Middle frontal gyrus (tissue), 1 donor: ENCODE measurements around the gene RAB3GAP1.
"Not testable (repeated sequence)": the region's sequence is repeated elsewhere in the genome, so short reads cannot be mapped to it uniquely, and the experiment has no call there.

Source experiments
- DNase-seq: peaks from one replicate; pipeline ENCODE4 v3.0.0-alpha.2; 2015; ENCODE audit warnings: low spot score; ENCODE audit errors: extremely low spot score

RAB3GAP1 gene

DNA sequence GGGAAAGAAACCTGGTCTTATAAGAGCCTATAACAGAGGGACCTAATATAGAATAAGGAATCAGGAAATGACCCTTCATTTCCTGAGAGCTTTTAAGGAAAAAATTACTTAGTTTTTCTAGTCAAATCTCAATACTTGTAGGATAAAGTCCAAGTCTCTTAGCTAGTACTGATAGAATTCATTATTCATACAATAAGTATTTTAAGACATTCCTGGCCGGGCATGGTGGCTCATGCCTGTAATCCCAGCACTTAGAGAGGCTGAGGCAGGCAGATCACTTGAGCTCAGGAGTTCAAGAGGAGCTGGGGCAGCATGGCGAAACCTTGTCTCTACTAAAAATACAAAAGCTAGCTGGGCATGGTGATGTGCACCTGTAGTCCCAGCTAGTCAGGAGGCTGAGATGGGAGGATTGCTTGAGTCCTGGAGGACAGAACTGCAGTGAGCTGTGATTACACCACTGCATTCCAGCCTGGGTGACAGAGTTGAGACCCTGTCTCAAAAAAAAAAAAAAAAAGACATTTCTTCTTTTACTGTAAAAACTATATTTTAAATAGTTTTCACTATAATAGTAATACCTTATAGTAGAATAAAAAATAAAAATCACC lies 3.2 kb downstream of the RAB3GAP1 start:
- no peak for DNase-seq

DNA sequence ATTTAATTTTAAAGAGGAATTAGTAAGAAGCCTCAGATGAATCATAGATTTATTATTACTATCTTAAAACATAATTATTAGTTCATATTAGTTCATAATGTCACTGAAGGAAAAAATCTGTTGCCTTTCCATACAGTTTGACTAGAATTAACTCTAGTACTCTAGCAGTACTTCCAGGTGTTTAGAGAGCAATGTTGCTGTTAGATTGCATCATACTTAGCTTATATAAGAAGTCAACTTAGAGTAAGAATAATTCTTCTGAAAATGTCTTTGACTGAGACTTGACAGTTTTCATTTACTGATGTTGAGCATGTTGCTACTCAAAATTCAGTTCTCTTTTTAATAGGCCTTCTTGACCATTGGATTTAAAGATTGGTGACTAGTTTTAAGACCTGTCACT lies 4.7 kb downstream of the RAB3GAP1 start:
- no peak for DNase-seq

- no peak for DNase-seq
Observed at GRCh38 chr2:135059577-135059976, 7.5 kb downstream of the RAB3GAP1 start.

DNA sequence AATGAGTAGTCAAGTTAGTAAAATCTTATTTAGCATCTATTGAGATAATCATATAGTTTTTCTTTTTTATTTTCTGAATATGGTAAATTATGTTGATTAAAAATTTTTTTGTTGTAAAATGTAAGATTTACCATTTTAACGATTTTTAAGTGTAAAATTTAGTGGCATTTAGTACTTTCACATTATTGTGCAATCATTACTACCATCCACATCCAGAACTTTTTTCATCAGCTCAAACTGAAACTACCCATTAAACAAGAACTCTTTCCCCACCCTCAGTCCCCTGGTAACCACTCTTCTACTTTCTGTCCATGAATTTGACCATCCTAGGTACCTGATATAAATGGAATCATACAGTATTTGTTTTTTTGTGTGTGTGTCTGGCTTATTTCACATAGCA lies 11.1 kb downstream of the RAB3GAP1 start:
- DNase-seq: no peak

- DNase-seq: no peak
Observed at GRCh38 chr2:135064149-135064548, 12.1 kb downstream of the RAB3GAP1 start.

- DNase-seq: no peak
Observed at GRCh38 chr2:135066710-135067109, 14.6 kb downstream of the RAB3GAP1 start.

DNA sequence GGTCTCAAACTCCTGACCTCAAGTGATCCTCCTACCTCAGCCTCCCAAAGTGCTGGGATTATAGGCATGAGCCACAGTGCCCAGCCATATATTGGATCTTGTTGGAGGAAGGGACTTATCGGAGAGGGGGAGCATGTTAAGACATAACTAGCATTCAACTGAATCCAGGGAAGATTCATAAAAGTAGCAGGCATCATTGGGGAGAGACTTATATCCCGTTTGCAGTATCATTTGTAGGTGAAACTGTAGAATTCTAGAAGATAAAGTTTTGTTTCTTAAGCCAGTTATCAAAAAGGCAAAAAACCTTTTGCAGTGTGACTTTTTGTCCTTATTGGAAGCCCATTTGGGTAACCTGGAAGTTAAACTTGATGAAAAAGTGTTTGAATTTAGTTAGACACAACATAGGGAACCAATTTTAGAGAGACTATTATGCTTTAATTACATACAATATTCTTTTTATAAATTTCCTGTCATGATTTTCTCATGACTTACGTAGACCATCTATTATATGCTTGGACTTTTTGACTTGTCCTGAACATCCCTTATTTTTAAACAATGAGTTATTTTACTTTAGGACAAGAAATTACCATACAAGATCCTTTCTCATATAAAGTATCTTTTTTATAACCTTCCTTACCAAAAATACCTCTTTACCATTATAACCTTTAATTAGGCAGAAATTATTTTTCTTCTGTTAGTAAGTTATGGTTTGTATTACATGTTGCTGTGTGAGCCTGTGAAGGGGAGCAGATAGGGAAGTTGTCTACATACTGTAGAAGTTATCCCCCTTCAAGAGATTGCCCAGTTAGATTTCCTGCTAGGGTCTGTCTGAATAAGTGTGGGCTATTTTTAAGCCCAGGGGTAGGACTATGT lies 20.3 kb downstream of the RAB3GAP1 start:
- DNase-seq: no peak

DNA sequence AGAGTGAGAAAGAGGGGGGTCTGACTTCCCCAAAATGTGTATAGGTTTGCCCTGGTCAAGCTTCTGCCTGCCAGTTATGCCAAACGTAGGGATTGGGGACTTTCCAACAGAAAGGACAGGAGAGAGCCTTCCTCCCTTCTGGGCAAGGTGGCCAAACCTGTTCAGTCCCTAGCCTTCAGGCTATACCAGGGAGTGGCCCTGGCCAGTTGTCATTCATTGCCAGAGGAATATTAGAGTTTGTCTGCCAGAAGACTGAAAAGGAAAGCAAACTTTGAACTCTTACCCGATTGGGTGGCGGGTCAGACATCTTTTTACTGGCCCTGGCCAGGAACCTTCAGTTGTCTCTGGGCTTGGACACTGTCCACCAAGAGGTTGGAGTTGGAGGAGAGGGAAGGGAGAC lies 22.1 kb downstream of the RAB3GAP1 start:
- no peak for DNase-seq

GRCh38 chr2:135076556-135076955 lies 24.5 kb downstream of the RAB3GAP1 start:
- DNase-seq: no peak

DNA sequence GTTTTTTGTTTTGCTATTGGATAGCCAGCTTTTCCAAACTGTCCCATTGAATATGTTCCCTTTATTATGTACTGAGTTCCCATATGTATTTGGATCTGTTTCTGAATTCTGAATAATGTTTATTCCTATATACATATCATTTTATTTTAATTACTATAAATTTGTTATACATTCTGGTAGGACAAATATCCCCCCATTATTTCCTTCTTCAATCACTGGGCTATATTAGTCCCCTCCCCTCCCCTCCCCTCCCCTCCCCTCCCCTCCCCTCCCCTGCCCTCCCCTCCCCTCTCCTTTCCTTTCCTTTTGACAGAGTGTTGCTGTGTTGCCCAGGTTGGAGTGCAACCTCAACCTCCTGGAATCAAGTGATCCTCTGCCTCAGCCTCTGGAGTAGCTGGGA lies 26.3 kb downstream of the RAB3GAP1 start:
- no peak for DNase-seq

DNA sequence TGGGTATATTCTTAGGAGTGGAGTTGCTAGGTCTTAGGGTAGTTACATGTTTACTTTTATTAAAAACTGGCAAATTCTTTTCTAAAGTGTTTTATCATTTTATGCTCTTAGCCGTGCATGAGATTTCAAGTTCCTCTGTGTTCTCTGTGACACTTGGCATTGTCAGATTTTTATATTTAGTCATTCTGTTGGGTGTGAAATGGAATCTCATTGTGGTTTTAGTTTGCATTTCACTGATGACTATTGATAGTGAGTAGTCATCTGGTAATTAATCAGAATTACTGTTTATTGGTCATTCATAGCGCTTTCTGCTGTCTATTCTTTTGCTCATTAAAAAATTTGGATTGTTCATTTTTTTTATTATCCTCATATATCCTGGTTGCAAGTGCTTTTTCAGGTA lies 34.1 kb downstream of the RAB3GAP1 start:
- no peak for DNase-seq

- not testable (repeated sequence) for DNase-seq
Observed at GRCh38 chr2:135089597-135089996, 37.5 kb downstream of the RAB3GAP1 start.

DNA sequence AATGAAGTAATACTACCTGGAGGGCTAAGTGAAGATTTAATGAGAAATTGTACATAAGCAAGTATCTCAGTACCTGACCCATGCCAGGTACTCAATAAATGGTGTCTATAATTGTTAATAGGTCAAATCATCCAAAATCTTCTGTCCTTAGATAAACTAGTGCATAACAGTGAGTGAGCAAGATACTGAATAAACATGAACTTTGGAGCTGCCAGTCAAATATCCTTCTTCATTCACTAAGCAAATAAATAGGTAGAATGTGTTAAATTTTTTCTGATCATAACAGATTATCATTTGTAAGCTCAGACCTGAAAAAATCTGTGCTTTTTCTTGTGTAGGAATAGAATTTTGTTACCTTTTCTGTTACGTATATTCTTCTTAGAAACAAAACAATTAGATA lies 39.6 kb downstream of the RAB3GAP1 start:
- DNase-seq: no peak

GRCh38 chr2:135093193-135093592 lies 41.1 kb downstream of the RAB3GAP1 start:
- no peak for DNase-seq

DNA sequence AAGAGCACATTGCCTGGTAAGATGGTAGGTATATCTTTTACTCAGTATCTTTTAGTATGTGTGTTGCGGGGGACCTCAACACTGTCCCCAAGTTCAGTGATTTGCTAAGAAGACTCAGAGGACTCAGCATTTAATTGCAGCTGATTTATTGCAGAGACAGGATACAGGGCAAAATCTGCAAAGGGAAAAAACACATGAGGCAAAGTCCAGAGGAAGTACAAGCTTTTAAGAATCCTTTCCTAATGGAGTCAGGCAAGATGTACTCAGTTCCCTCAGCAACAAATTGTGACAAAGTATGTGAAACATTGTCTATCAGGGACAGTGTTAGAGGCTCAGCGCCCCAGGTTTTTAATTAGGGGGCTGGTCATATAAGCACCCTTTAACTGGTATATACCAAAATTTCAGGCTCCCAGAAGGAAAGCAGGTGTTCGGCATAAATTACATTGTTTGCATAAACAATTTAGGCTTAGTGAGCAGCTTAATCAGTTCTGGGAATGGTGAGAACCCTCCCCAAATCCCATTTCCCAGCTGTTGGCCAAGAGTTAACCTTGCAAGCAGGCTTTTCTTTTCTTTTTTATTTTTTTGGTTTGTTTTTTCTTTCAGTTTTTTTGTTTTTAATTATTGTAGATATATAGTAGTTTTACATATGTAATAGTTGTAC lies 41.7 kb downstream of the RAB3GAP1 start:
- DNase-seq: no peak

- no peak for DNase-seq
Observed at GRCh38 chr2:135094508-135094907, 42.4 kb downstream of the RAB3GAP1 start.

DNA sequence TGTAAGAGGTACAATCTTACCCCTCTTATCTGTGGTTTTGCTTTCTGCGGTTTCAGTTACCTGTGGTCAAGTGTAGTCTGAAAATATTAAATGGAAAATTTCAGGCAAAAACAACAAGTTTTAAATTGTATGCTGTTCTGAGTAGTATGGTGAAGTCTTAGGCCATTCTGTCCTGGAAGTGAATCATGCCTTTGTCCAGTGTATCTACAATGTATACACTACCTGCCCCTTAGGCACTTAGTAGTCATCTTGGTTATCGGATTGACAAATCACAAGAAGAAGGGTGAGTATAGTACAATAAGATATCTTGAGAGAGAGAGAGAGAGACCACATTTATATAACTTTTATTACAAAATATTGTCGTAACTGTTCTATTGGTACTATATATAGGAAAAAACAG lies 43.5 kb downstream of the RAB3GAP1 start:
- no peak for DNase-seq

- DNase-seq: no peak
Observed at GRCh38 chr2:135096665-135097446, 44.8 kb downstream of the RAB3GAP1 start.

GRCh38 chr2:135097532-135098231 lies 45.6 kb downstream of the RAB3GAP1 start:
- no peak for DNase-seq

GRCh38 chr2:135099802-135100483 lies 47.9 kb downstream of the RAB3GAP1 start:
- no peak for DNase-seq
